ENCODE data around the gene TTC28. TPM values are rescaled to one million over a fixed set of nuclear protein-coding genes. Genes with fewer than 3 reads are reported as not detected.

TTC28 gene
- total and polyA plus RNA-seq, 10 of the 15 experiments (the other 5 are each of a cell fraction or from before 2014, with no cell fraction given), result 0.15 to 8.4 (median 1.4) TPM

- CTCF ChIA-PET, result no interaction called here
- POLR2A ChIA-PET, result interaction anchor here (0.5 kb wide), 1 partner anchor 234 kb away, joined by 4 read pairs; no protein-coding TSS in a partner anchor
- DNase-seq (ENCODE audit: low read depth, low spot score) (no peak), FAIRE-seq (no peak), ATAC-seq (no peak)
- SMC1A ChIA-PET (ENCODE audit: uncharacterized antibody, unreplicated experiment), result no interaction called here
- Histone ChIP-seq H3K9ac (ENCODE audit: control insufficient read depth, insufficient read depth, low read length) (no peak overlapping the region), H4K20me1 (ENCODE audit: control insufficient read depth, insufficient read depth) (no peaks in the 10 kb centered on the region), H3K27ac (ENCODE audit: control insufficient read depth, insufficient read depth) (no peak overlapping the region), H3K79me2 (ENCODE audit: control insufficient read depth, insufficient read depth, low read length) (no peaks in the 10 kb centered on the region), H3K4me2 (ENCODE audit: control insufficient read depth, insufficient read depth) (no peak overlapping the region), H3K36me3 (ENCODE audit: control insufficient read depth in 2 of 2, insufficient read depth in 2 of 2, low read length in 1 of 2) (no peaks in the 10 kb centered on the region), H3K4me3 (no peak overlapping the region), H2AFZ (ENCODE audit: control insufficient read depth, low read depth, low read length) (no peak overlapping the region), H3K4me1 (ENCODE audit: control insufficient read depth, insufficient read depth, low read length) (no peaks in the 10 kb centered on the region), H3K9me3 (replicated peaks; ENCODE audit: control insufficient read depth, insufficient read depth, low read length) (no peaks in the 10 kb centered on the region; the same call in 2 of the 3 replicates), H3K27me3 (replicated peaks in 1 of 2; ENCODE audit: control insufficient read depth in 2 of 2, insufficient read depth in 2 of 2, low read length in 1 of 2) (no peaks in the 10 kb centered on the region)
- in situ Hi-C loops (cut with MboI), result no loop called here
- TF ChIP-seq NR2C2 (IDR thresholded peaks at IDR 0.05; ENCODE audit: borderline replicate concordance, control insufficient read depth, insufficient read length, low read depth) (no peak), IKZF1 (conservative IDR thresholded peaks at IDR 0.05) (no peak), RCOR1 (conservative IDR thresholded peaks at IDR 0.05; ENCODE audit: low read depth, low read length) (no peak), E4F1 (IDR thresholded peaks at IDR 0.05; ENCODE audit: borderline replicate concordance, partially characterized antibody) (no peak), ASH2L (IDR thresholded peaks at IDR 0.05; ENCODE audit: borderline replicate concordance, low read depth) (no peak), RELA (IDR thresholded peaks at IDR 0.05; ENCODE audit: borderline replicate concordance, partially characterized antibody) (no peak), WRNIP1 (IDR thresholded peaks at IDR 0.05; ENCODE audit: borderline replicate concordance, low read depth, low read length) (no peak), PBX3 (IDR thresholded peaks at IDR 0.05; ENCODE audit: insufficient replicate concordance, low read depth, low read length) (no peak)
- TF ChIP-seq, protein P1, sequence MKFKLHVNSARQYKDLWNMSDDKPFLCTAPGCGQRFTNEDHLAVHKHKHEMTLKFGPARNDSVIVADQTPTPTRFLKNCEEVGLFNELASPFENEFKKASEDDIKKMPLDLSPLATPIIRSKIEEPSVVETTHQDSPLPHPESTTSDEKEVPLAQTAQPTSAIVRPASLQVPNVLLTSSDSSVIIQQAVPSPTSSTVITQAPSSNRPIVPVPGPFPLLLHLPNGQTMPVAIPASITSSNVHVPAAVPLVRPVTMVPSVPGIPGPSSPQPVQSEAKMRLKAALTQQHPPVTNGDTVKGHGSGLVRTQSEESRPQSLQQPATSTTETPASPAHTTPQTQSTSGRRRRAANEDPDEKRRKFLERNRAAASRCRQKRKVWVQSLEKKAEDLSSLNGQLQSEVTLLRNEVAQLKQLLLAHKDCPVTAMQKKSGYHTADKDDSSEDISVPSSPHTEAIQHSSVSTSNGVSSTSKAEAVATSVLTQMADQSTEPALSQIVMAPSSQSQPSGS (IDR thresholded peaks at IDR 0.05; ENCODE audit: low read length), result no peak
- whole genome bisulfite sequencing (ENCODE audit: insufficient coverage, insufficient replicate concordance, low lambda C conversion rate, missing lambda C conversion rate), result 33% methylated on average over 1 of the region's 1 CpG
- BruUV-seq (replicated peaks), result no TSS peak
- RAD21 ChIA-PET (ENCODE audit: unreplicated experiment), result no interaction called here
- intact Hi-C loops (cut with micrococcal nuclease; ENCODE audit: unreplicated experiment), result no loop called here
These were observed 213.8 kb downstream of the TTC28 start for GRCh38 chr22:28465841-28466240.

Data from GM12878 (cell line).